ENCODE results near the gene INPP5K. TPM values are rescaled to one million over a fixed set of nuclear protein-coding genes. Genes with fewer than 3 reads are reported as not detected.

The INPP5K gene
- total RNA-seq, 2 experiments from 2014 or later = 204 to 221 TPM

Other genes starting within 250 kb of the INPP5K start
- not detected for gene BHLHA9, start 246.2 kb downstream of the INPP5K start, total RNA-seq
- gene TRARG1, start 236.9 kb downstream of the INPP5K start, total RNA-seq = not detected
- gene YWHAE, start 116.4 kb downstream of the INPP5K start, total RNA-seq = 100 to 1,000 TPM; 125 to 134 TPM
- gene CRK, start 60.4 kb downstream of the INPP5K start, total RNA-seq = 10 to 100 TPM; 15.4 to 15.9 TPM
- gene MYO1C, start 23.9 kb downstream of the INPP5K start, total RNA-seq = 10 to 100 TPM in 1 of 2 experiments, 1 to 10 TPM in 1; 9.1 to 11.4 TPM
- 10 to 100 TPM; 25.6 to 27.2 TPM for gene PITPNA, start 46.2 kb upstream of the INPP5K start, total RNA-seq
- 10 to 100 TPM in 1 of 2 experiments, 1 to 10 TPM in 1; 9.7 to 14.9 TPM for gene SLC43A2, start 112.2 kb upstream of the INPP5K start, total RNA-seq
- gene SCARF1, start 129.1 kb upstream of the INPP5K start, total RNA-seq = under 1 TPM; 0.25 to 0.49 TPM
- 1 to 10 TPM; 1.1 to 1.4 TPM for gene RILP, start 133.3 kb upstream of the INPP5K start, total RNA-seq
- 100 to 1,000 TPM; 572 to 611 TPM for gene PRPF8, start 168.3 kb upstream of the INPP5K start, total RNA-seq
- under 1 TPM; 0.11 to 0.14 TPM for gene TLCD2, start 193.8 kb upstream of the INPP5K start, total RNA-seq
- gene WDR81, start 208.1 kb upstream of the INPP5K start, total RNA-seq = 10 to 100 TPM; 18.9 to 20.4 TPM
- gene SERPINF2, start 226.3 kb upstream of the INPP5K start, total RNA-seq = under 1 TPM; 0.22 to 0.28 TPM
- 10 to 100 TPM; 19.7 to 20.2 TPM for gene SERPINF1, start 245.4 kb upstream of the INPP5K start, total RNA-seq